Stimulated activated naive CD8-positive, alpha-beta T cell treated with anti-CD3 and anti-CD28 coated beads, Interleukin-15, amount 100 ng/mL, for 72 hours (primary cell): ENCODE measurements around the gene LSM11.
A peak's percentile ranks its signal among the peaks of the same experiment; 100 is the strongest.

Source experiments
- ATAC-seq: fragments of 150-1000 bp; cut with Tn5 transposase; 2 replicates; pipeline ENCODE4 v1.10.0; 2021; ENCODE audit warnings: mild to moderate bottlenecking, moderate library complexity
- DNase-seq, 2 donors: peaks; one replicate each; pipeline ENCODE4 v3.0.0; 2021 to 2022
- H3K27ac Mint-ChIP-seq, 2 donors: one replicate each; pipeline ENCODE4 v1.8.0; 2022; ENCODE audit warnings: mild to moderate bottlenecking in 2 of 2, mixed read lengths in 2 of 2, moderate library complexity in 2 of 2
- H3K27me3 Mint-ChIP-seq: one replicate; pipeline ENCODE4 v1.8.0; 2022; ENCODE audit warnings: mixed read lengths
- H3K4me1 Mint-ChIP-seq: one replicate; pipeline ENCODE4 v1.8.0; 2022; ENCODE audit warnings: mild to moderate bottlenecking, mixed read lengths
- H3K4me3 Mint-ChIP-seq, 2 donors: one replicate each; pipeline ENCODE4 v1.8.0; 2022; ENCODE audit warnings: mild to moderate bottlenecking in 2 of 2, mixed read lengths in 2 of 2, moderate library complexity in 1 of 2
- H3K9me3 Mint-ChIP-seq, 2 donors: one replicate each; pipeline ENCODE4 v1.8.0; 2022; ENCODE audit warnings: mixed read lengths in 2 of 2

Gene LSM11

GRCh38 chr5:157785801-157786200, 42.3 kb downstream of the LSM11 start:
- H3K27ac Mint-ChIP-seq = no peak overlapping the region
- H3K4me1 Mint-ChIP-seq = no peaks in the 10 kb centered on the region
- no peaks in the 10 kb centered on the region for H3K27me3 Mint-ChIP-seq
- no peak for DNase-seq
- no peak for ATAC-seq
- H3K9me3 Mint-ChIP-seq = no peaks in the 10 kb centered on the region
- no peak overlapping the region for H3K4me3 Mint-ChIP-seq

DNA sequence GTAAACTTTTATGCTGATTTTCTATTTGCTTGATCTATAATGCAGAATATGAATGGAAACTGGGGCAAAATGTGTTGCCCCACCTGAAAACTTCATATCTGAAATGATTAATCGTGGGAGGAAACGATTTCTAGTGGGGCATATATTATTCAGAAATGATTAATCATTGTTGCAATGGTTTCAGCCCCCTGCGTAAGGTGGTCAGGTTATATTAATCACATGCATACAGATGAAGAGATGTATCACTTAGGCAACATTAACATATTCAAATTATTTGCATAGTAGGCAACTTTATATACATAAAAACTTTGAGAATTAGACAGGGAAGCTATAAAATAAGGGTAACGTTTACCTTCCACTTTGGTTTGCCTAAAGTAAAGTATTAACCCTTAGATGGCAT, 49.8 kb downstream of the LSM11 start:
- no peaks in the 10 kb centered on the region for H3K27me3 Mint-ChIP-seq
- ATAC-seq (peak; percentile 94), DNase-seq (peak in 1 of 2 donors; percentile 17)
- H3K4me3 Mint-ChIP-seq = peak overlapping the region in 1 of 2 donors; percentile 52
- peaks cover 12% of the 10 kb centered on the region for H3K4me1 Mint-ChIP-seq
- H3K9me3 Mint-ChIP-seq = no peaks in the 10 kb centered on the region
- peak overlapping the region; percentile 79 to 89 for H3K27ac Mint-ChIP-seq

GRCh38 chr5:157799578-157799977, 56.1 kb downstream of the LSM11 start:
- no peaks in the 10 kb centered on the region for H3K9me3 Mint-ChIP-seq
- H3K4me3 Mint-ChIP-seq = no peak overlapping the region
- H3K27ac Mint-ChIP-seq = no peak overlapping the region
- DNase-seq = no peak
- no peaks in the 10 kb centered on the region for H3K4me1 Mint-ChIP-seq
- H3K27me3 Mint-ChIP-seq = no peaks in the 10 kb centered on the region
- no peak for ATAC-seq

DNA sequence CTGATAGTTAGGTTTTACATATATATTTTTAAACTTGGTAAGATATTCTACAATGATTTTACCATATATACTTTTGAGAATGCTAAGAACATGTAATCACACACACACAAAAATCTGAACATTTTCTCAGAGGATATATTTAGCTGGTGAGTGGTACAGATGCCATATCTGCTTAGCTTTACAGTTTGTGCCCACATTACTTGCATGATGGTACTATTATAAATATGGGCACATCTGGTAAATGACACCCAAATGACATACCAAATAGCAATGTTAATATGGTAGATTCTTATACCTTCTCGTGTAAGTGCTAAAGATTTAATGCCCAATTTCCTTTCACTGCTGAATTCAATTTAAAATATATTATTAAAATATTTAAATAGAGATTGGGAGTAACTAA, 56.6 kb downstream of the LSM11 start:
- DNase-seq = no peak
- no peak for ATAC-seq
- Mint-ChIP-seq H3K9me3 (no peaks in the 10 kb centered on the region), H3K4me3 (no peak overlapping the region), H3K27ac (no peak overlapping the region), H3K4me1 (no peaks in the 10 kb centered on the region), H3K27me3 (no peaks in the 10 kb centered on the region)

DNA sequence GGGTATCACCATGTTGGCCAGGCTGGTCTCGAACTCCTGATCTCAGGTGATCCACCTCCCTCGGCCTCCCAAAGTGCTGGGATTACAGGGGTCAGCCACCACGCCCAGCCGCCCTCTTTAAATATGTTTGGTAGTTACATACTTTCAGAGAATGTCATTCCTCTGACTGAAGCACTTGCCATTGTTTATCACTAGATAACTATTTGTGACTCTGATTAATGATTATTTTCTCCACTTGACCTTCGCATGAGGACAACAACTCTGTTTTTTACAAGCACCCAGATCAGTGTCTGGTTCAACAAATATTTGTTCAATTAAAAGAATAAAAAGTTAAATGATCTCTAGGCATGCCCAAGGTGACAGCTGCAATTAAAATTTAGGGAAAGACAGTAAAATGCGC, 59.2 kb downstream of the LSM11 start:
- no peaks in the 10 kb centered on the region for H3K9me3 Mint-ChIP-seq
- ATAC-seq (no peak), DNase-seq (no peak)
- no peak overlapping the region for H3K4me3 Mint-ChIP-seq
- H3K27ac Mint-ChIP-seq = no peak overlapping the region
- no peaks in the 10 kb centered on the region for H3K27me3 Mint-ChIP-seq
- H3K4me1 Mint-ChIP-seq = no peaks in the 10 kb centered on the region

DNA sequence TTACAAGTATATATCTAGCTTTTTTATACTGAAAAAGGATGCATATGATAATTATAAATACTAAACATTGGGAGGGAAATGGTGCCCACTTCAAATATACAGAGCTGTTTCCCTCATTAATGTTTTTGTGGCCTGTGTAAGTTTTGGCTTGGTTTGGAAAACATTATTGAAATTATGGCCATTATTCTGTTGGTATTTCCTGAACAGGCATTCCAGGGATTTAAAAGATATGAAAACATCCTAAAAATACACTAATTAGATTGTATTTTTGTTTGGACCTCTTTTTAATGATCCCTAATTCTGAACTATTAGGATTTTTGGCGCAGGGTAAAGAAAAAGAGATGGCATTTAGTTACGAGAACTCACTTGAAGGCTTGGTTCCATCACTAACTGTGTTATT, 64.5 kb downstream of the LSM11 start:
- Mint-ChIP-seq H3K4me3 (no peak overlapping the region), H3K27me3 (no peaks in the 10 kb centered on the region), H3K9me3 (no peaks in the 10 kb centered on the region), H3K27ac (no peak overlapping the region), H3K4me1 (no peaks in the 10 kb centered on the region)
- ATAC-seq = no peak
- DNase-seq = no peak
